ENCODE measurements around the gene IGFL4.

DNA sequence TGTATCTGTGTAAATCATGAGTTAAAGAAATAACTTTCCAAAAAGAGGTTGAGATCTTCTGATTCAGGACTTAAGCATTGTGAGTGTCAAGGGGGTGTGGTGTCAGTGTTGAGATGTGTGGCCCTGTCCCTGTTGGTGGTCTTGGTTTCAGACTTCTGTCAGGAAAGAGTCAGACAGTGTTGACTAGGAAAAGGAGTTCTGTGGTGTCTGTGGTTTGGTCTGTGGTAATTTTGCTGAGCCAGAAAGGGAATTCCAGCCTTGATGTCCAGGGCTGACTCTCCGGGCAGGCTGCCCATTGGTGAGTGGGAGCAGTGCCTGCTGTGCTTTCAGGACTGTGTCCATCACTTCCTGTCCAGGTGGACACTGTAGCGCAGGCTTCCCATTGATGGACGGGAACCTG lies 39.8 kb upstream of the IGFL4 start:
- TF ChIP-seq, protein P1, sequence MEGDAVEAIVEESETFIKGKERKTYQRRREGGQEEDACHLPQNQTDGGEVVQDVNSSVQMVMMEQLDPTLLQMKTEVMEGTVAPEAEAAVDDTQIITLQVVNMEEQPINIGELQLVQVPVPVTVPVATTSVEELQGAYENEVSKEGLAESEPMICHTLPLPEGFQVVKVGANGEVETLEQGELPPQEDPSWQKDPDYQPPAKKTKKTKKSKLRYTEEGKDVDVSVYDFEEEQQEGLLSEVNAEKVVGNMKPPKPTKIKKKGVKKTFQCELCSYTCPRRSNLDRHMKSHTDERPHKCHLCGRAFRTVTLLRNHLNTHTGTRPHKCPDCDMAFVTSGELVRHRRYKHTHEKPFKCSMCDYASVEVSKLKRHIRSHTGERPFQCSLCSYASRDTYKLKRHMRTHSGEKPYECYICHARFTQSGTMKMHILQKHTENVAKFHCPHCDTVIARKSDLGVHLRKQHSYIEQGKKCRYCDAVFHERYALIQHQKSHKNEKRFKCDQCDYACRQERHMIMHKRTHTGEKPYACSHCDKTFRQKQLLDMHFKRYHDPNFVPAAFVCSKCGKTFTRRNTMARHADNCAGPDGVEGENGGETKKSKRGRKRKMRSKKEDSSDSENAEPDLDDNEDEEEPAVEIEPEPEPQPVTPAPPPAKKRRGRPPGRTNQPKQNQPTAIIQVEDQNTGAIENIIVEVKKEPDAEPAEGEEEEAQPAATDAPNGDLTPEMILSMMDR (IDR thresholded peaks at IDR 0.05) = no peak
- no peak for TF ChIP-seq POLR2A (IDR thresholded peaks at IDR 0.05)
